Upper lobe of left lung (tissue), 4 donors: ENCODE results near the gene ASIC4.

ENCODE experiments used
- CTCF ChIP-seq, 6 experiments: fragments of 450-650 bp in 4 of 6; fragments of 200-600 bp in 2 of 6; sonication (generic) in 2 of 6; IDR thresholded peaks; one replicate each; pipeline ENCODE4 v1.5.1; 2016 to 2019; ENCODE audit warnings: antibody characterized with exemption in 6 of 6
- POLR2A ChIP-seq, 4 donors: fragments of 450-650 bp; IDR thresholded peaks; one replicate each; pipeline ENCODE4 v1.5.1; 2016 to 2017; ENCODE audit warnings: antibody characterized with exemption in 4 of 4, mild to moderate bottlenecking in 2 of 4
- POLR2AphosphoS5 ChIP-seq, 2 donors: sonication (generic); formaldehyde crosslinking; IDR thresholded peaks; one replicate each; pipeline ENCODE4 v1.5.1; 2017; ENCODE audit warnings: antibody characterized with exemption in 2 of 2

DNA sequence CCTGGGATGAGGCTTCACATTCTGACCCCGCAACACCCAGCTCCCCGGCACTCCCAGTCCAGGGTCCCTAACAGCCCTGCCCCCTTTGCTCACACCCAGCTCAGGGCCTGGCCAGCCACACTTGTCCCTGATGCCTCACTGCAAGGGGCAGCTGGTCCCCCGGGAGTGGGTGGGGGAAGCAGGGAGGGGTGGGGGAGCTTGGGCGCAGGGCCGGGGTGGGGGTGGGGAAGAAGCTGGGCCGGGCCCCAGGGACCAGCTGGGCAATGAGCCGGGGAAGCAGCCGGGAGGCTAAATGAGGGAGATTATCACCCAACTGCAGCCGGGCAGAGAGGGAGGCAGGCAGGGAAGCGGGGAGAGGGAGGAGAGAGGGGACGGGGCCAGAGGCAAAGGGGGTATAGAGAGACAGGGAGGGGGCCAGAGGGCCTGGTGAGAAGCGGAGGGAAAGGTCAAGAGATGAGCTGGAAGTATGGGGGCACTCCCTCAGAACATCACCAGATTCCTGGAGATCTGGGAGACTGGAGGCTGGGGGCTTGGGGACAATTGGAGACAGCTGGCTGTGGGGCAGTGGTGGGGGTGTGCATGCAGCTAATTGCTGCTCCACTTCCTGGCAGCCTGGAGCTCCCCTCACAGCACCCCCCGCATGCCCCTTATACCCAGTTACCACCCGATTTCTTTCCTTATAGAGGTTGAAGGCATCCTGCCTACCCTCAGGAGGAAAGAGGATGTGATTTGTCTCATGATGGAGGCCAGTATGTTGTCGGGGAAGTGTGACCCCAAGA, 2.5 kb upstream of the ASIC4 start:
- TF ChIP-seq CTCF (IDR thresholded peaks at IDR 0.05) (no peak), POLR2A (IDR thresholded peaks at IDR 0.05) (no peak), POLR2AphosphoS5 (IDR thresholded peaks at IDR 0.05) (no peak)
